ENCODE results near the gene FGF18. TPM values are rescaled to one million over a fixed set of nuclear protein-coding genes. Genes with fewer than 3 reads are reported as not detected.

FGF18 gene
- total and polyA plus RNA-seq, 3 donors from 2014 or later, result 0.68 to 1.6 (median 0.79) TPM

DNA sequence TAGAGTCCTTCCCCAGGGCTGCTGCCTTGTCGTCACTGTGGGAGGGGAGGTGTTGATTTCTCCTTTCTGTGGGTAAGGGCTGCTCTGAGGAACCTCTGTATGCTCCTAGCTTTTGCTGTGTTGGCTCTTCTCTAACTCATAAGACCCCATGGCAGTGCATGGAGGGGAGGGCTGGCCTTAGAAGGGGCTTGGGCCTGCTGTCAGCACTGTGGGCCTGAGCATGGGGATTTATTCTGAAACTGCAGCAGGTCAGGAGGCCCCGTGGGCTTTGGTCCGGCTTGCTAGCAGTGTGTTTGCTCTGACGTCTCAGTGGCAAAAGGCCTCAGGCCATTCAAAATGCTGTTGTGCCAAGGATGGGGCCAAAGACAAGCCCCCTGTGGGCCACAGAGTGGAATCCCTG is 6.8 kb downstream of the FGF18 start:
- Histone ChIP-seq H3K9me3 (no peaks in the 10 kb centered on the region), H3K4me3 (no peak overlapping the region), H3K27ac (no peak overlapping the region), H3K27me3 (no peaks in the 10 kb centered on the region), H3K36me3 (ENCODE audit: low read depth, missing control alignments) (no peaks in the 10 kb centered on the region), H3K4me1 (no peaks in the 10 kb centered on the region)
- TF ChIP-seq, protein P1, sequence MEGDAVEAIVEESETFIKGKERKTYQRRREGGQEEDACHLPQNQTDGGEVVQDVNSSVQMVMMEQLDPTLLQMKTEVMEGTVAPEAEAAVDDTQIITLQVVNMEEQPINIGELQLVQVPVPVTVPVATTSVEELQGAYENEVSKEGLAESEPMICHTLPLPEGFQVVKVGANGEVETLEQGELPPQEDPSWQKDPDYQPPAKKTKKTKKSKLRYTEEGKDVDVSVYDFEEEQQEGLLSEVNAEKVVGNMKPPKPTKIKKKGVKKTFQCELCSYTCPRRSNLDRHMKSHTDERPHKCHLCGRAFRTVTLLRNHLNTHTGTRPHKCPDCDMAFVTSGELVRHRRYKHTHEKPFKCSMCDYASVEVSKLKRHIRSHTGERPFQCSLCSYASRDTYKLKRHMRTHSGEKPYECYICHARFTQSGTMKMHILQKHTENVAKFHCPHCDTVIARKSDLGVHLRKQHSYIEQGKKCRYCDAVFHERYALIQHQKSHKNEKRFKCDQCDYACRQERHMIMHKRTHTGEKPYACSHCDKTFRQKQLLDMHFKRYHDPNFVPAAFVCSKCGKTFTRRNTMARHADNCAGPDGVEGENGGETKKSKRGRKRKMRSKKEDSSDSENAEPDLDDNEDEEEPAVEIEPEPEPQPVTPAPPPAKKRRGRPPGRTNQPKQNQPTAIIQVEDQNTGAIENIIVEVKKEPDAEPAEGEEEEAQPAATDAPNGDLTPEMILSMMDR (IDR thresholded peaks at IDR 0.05), result no peak
- TF ChIP-seq POLR2A (IDR thresholded peaks at IDR 0.05), result no peak
- intact Hi-C loops (cut with DNase I; ENCODE audit: low total_unique reads), result loop anchor here (10.0 kb wide), 1 partner anchor 479 kb away; no protein-coding TSS in a partner anchor
- WGBS, 2 donors, result 91% methylated on average over 3 to 4 of the region's 4 CpGs
- no peak for DNase-seq

DNA sequence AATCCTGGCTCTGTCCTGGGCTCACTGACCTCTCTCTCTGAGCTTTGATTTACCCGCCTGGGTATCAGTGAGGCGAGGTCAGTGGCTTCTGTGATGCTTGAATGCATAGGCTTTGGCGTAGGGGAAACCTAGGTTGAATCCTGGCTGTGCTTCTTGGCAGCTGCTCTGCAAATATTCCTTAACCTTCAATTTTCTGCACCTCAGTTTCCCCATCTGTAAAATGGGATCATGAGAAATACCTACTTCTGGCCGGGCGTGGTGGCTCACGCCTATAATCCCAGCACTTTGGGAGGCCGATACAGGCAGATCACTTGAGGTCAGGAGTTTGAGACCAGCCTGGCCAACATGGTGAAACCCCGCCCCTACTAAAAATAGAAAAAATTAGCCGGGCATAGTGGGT is 7.2 kb downstream of the FGF18 start:
- H3K27ac ChIP-seq, result no peak overlapping the region
- DNase-seq, result no peak
- H3K4me3 ChIP-seq, result no peak overlapping the region
- H3K4me1 ChIP-seq, result no peaks in the 10 kb centered on the region
- H3K36me3 ChIP-seq (ENCODE audit: low read depth, missing control alignments), result no peaks in the 10 kb centered on the region
- H3K9me3 ChIP-seq, result no peaks in the 10 kb centered on the region
- 93 to 94% methylated on average over 9 of the region's 9 CpGs for WGBS, 2 donors
- no peaks in the 10 kb centered on the region for H3K27me3 ChIP-seq
- TF ChIP-seq, protein P1 (IDR thresholded peaks at IDR 0.05), result no peak
- no peak for TF ChIP-seq POLR2A (IDR thresholded peaks at IDR 0.05)
- intact Hi-C loops (cut with DNase I; ENCODE audit: low total_unique reads), result loop anchor here (10.0 kb wide), 1 partner anchor 478 kb away; no protein-coding TSS in a partner anchor

DNA sequence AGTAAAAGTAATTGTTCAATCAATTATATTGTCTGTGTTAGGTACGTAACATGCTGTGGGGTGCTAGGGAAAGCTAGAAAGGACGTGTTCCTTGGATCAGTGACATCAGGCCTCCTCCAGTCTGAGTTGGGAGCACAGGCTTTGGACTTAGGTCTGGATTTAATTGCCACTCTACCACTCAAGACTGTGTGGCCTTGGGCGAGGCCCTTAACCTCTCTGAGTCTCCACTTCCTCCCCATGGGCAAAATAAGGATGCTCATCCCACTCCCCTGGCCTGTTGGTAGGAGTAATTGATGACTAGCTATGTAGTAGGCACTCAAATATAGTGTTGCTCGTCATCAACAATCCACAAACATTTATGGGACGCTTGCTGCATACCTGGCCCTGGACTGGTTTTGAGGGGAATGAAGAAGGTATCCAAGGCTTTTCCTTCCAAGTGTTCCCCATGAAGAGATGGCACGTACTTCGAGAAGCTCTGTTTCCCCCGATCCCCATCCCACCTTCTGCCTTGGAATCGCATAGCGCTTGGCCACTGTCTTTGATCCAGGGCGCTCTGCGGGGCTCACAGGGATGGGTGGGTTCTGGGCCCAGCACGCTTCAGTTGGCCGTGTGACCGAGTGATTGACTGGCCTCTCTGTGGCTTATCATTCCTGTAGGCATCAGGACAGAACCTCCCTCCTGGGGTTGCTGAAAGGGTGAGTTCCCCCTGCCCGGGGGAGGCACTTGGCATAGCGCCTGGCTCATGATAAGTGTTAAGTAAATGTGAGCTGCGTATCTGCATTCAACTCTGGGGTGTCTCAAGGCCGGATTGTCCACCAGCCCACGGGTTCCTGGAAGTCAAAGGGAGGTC is 8.1 kb downstream of the FGF18 start:
- peak; percentile 80 for DNase-seq
- Histone ChIP-seq H3K27me3 (no peaks in the 10 kb centered on the region), H3K4me3 (no peak overlapping the region), H3K36me3 (ENCODE audit: low read depth, missing control alignments) (no peaks in the 10 kb centered on the region), H3K4me1 (no peaks in the 10 kb centered on the region), H3K27ac (no peak overlapping the region), H3K9me3 (no peaks in the 10 kb centered on the region)
- TF ChIP-seq POLR2A (IDR thresholded peaks at IDR 0.05), result no peak
- TF ChIP-seq, protein P1 (IDR thresholded peaks at IDR 0.05), result no peak
- 76 to 87% methylated on average over 17 to 20 of the region's 20 CpGs for WGBS, 2 donors
- intact Hi-C loops (cut with DNase I; ENCODE audit: low total_unique reads), result loop anchor here (10.0 kb wide), 1 partner anchor 477 kb away; no protein-coding TSS in a partner anchor

DNA sequence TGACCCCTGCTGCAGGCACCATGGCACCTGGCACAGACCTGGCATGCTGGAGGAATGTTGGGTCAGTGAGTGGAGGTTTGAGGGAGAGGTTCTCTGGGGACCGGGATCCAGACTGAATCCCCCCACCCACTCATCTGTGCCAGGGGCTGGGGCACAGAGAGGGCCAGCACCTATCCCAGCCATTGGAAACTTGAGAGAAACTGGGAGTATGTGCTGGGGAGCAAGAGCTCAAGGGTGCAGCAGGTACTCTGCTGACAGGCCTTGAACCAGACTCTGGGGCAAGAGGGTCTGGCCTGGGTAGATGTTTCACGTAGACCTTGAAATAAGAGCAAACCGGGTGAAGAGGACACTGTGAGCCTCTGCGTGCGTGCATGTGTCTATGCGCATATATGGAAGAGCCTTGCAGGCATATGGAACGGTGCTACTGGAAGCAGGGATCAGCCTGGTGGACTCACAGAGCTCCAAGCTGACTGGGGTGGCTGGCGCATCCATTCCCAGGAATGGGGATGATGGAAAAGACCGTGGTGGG is 8.8 kb downstream of the FGF18 start:
- H3K4me1 ChIP-seq, result no peaks in the 10 kb centered on the region
- 80 to 87% methylated on average over 9 of the region's 9 CpGs for WGBS, 2 donors
- intact Hi-C loops (cut with DNase I; ENCODE audit: low total_unique reads), result loop anchor here (10.0 kb wide), 1 partner anchor 477 kb away; no protein-coding TSS in a partner anchor
- no peak for TF ChIP-seq POLR2A (IDR thresholded peaks at IDR 0.05)
- H3K36me3 ChIP-seq (ENCODE audit: low read depth, missing control alignments), result no peaks in the 10 kb centered on the region
- no peak overlapping the region for H3K27ac ChIP-seq
- no peaks in the 10 kb centered on the region for H3K27me3 ChIP-seq
- DNase-seq, result peak; percentile 10
- no peak overlapping the region for H3K4me3 ChIP-seq
- no peaks in the 10 kb centered on the region for H3K9me3 ChIP-seq

DNA sequence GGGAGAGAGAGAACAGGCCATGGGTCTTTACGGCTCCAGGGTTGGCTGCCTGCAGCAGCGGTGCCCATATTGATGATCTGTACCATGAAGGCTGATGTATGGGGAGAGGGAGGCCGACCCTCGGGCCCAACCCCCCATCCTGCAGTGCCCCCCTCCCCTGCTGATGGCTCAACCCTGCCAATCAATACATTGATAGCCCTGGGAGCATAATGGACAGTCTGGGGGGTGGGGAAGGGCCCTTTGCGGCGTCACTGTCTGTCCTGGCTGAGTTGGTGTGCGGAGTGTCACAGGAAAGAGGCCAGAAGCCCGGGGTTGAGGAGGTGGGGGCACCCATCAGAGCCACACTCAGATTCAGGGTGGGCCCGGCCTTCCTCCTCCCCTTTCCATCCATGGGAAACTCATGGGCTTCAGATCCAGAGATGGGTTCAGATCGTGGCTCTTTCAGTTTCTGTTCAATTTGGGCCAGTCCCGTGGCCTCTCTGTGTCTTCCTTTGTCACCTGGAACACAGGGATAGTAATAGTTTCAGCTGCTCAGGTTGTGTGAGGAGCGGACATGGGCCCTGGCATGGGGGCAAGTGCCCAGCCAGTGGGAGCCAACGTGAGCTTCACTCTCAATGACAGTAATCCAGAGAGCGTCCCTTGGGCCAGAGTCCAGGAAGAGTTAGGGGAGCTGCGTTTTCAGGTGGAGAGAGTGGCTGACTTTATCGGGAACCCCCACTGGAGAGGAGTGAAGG is 9.5 kb downstream of the FGF18 start:
- DNase-seq, result peak; percentile 8
- WGBS, 2 donors, result 86 to 94% methylated on average over 12 to 16 of the region's 16 CpGs
- H3K36me3 ChIP-seq (ENCODE audit: low read depth, missing control alignments), result no peaks in the 10 kb centered on the region
- TF ChIP-seq, protein P1 (IDR thresholded peaks at IDR 0.05), result no peak
- no peak for TF ChIP-seq POLR2A (IDR thresholded peaks at IDR 0.05)
- H3K4me1 ChIP-seq, result no peaks in the 10 kb centered on the region
- no peaks in the 10 kb centered on the region for H3K27me3 ChIP-seq
- intact Hi-C loops (cut with DNase I; ENCODE audit: low total_unique reads), result loop anchor here (10.0 kb wide), 1 partner anchor 476 kb away; no protein-coding TSS in a partner anchor
- H3K9me3 ChIP-seq, result no peaks in the 10 kb centered on the region
- no peak overlapping the region for H3K27ac ChIP-seq
- H3K4me3 ChIP-seq, result no peak overlapping the region
